Stimulated activated CD4-positive, alpha-beta T cell treated with anti-CD3 and anti-CD28 coated beads, Interleukin-2, amount 100 ng/mL, for 24 hours (primary cell): ENCODE data around the gene ACSL1.

Experiments used
- DNase-seq, 2 donors: peaks; one replicate each; pipeline ENCODE4 v3.0.0-alpha.2; 2020

ACSL1 gene

GRCh38 chr4:184706453-184706852 lies 119.3 kb downstream of the ACSL1 start:
- no peak for DNase-seq

GRCh38 chr4:184705692-184706091 lies 120.1 kb downstream of the ACSL1 start:
- DNase-seq = no peak
